ENCODE data around the gene TANGO2.

Gene TANGO2

DNA sequence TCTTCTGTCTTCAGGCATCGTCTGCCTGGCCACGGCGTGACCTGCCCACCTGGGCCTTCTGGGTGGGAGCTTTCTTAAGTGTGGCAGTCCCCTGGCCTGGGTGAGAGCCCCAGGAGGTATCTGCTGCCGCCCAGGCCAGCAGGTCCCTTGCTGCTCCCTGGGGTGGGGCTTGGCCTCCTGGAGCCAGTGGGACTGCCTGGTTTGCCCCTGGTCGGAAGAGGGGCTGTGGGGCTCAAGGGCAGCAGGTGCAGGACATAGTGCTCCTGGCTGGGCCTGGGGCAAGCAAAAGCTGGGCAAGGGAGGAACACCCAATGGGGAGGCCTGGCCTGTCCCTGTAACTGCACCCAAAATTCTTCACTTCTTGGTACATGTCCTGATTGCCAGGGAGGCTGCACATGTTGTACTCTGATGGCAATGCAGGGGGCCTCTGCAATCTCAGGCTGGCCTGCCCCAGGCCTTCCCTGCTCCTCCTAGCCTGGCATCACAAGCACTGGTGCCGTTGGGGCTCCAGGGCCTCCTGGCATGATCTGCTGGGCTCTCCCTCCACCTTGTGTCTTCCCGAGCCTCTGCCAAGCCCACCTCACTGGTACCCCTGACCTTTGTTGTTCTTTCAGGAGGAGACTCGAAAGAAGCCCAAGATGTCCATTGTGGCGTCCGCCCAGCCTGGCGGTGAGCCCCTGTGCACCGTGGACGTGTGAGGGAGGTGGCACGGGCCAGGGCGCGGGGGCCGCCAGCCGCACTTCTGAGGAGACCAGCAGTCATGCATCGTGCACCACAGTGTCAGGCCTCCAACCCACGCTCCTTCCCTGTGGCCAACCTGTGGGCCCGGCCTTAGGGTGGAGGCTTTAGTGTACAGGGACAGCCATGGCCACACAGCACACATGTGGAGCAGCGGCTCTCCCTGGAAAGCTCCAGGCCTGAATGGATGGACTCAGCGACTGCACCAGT lies 88.8 kb downstream of the TANGO2 start:
- DNase-seq = no peak

DNA sequence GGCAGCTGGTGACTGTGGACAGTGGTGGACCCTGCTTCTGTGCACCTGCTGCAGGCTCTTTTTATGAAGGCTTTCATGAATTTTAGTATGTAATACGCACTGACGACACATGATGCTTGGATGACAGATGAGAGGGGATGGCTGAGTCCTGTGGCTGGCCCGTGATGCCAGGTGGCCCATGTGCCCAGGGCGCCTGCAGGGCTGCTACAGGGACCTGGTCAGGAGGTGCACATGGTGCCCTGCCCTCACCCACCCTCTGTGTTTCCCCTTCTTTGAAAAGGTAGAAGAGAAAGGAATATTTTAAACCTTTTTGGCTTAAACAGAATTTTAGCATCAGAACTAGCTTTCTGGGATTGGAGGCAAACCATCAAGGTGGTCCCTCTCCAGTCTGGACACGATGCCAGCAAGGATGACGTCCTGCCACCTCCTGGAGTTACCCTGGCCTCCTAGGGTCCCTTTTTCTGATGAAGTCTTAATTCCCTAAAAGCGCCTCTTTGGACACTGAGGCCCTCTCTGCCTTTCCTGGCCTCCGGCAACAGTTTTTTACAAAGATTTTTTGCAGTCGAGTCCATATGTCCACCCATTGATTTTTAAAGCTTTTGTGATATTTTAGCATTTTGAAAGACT lies 89.6 kb downstream of the TANGO2 start:
- no peak for DNase-seq

DNA sequence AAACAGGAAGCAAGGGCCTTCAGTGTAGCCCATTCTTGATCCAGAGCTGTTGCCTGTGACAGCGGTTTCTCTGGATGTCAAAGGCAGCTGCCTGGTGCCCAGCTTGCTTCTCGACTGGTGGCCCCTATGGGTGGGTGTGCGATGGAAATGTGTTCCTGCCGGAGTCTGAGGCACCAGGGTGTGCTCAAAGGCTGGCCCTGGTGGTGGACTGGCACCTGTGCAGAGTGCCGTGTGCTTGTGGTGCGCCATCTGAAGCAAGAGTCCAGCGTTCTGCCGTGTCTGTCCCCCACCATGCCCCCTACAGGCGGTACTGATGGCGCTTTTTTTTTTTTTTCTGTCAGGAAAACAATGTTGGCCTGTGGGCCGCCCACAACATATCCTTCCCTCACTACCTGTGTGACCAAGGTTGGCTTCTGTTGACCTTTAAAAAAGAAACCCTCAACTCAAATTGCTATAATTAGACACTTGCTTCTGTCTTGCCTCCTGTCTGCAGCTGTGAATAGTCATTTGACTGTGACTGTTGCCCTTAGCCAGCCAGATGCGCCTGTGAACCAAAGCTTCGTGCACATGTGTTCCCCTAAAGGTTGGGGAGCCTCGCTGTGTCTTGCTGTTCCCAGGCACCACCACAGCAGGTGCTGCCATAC lies 90.3 kb downstream of the TANGO2 start:
- peak in 4 of 6 experiments; percentile 9 to 16 (median 12) for DNase-seq

- DNase-seq = no peak
Observed at GRCh38 chr22:20111689-20112622, 91.0 kb downstream of the TANGO2 start.

- DNase-seq = no peak
Observed at GRCh38 chr22:20112623-20113511, 92.0 kb downstream of the TANGO2 start.

DNA sequence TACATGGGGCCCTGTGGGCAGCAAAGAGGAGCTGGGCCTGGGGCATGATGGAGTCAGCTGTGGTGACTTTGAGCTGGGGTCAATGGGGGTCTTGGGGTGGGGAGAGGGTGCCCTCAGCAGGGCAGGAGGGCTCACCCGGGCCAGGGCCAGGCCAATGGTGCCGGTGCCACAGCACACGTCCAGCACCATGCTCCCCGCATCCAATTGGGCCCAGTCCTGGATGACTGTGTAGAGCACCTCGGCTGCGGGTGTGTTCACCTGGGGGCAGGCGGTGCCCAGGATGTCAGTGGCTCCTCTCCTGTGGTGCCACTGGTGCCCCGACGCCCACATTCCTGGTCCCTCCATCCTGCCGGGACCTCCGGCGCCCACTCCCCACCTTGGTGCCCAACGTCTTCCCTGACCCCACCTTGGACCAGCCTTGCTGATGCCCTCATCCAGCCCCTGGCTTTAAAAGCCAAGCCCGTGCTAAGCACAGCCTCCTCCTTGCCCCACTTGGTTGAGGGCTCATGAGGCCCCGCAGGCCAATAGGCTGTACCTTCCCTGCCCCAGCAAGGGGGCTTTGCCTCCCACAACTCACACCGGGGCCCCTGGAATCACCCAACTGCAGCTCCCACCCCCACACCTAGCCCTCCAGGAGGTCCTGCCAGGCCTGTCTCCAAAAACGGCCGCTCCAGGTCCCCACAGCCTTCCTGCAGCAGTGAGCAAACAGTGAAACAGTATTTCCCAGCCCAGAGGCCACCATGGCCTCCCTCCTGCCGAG lies 92.8 kb downstream of the TANGO2 start:
- no peak for DNase-seq

GRCh38 chr22:20114506-20115475 lies 93.9 kb downstream of the TANGO2 start:
- no peak for DNase-seq

- no peak for DNase-seq
Observed at GRCh38 chr22:20115691-20116375, 94.9 kb downstream of the TANGO2 start, which contains the start of gene RANBP1. RANBP1 (plus strand) TSS chr22:20116104; CDS start chr22:20116185, 81 bp downstream.

DNA sequence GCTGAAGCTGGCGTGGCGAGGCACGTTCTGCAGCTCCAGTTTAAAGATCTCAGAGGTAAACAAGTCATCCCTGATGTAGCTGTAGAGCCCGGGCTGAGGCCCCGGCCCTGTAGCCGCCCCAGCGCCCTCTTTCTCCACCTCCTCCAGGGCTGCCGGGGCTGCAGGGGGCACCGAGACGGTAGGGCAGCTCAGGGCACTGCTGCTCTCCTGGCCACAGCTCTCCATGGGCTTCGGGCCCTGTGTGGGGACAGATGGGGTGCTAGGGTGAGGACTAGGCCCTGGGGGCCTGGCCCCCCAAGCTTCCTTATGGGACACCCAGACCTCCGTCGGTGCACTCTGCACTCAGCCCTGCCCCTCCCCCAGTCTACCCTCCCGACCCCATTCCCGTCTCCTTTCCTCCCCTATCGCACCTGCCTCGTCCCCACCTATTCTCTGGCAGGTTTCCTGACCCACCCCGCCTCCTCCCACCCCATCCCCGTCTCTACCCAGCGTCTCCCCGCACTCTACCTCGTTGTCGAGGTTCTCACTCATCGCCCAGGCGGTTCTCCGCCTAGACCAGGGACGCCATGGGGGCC lies 95.6 kb downstream of the TANGO2 start:
- peak in 1 of 6 experiments; percentile 30 for DNase-seq
